ENCODE measurements around the gene SORT1. TPM values are rescaled to one million over a fixed set of nuclear protein-coding genes. Genes with fewer than 3 reads are reported as not detected.
A peak's percentile ranks its signal among the peaks of the same experiment; 100 is the strongest.

SORT1 gene
- total and polyA plus RNA-seq, 4 donors: 47.3 to 310 (median 96.9) TPM

DNA sequence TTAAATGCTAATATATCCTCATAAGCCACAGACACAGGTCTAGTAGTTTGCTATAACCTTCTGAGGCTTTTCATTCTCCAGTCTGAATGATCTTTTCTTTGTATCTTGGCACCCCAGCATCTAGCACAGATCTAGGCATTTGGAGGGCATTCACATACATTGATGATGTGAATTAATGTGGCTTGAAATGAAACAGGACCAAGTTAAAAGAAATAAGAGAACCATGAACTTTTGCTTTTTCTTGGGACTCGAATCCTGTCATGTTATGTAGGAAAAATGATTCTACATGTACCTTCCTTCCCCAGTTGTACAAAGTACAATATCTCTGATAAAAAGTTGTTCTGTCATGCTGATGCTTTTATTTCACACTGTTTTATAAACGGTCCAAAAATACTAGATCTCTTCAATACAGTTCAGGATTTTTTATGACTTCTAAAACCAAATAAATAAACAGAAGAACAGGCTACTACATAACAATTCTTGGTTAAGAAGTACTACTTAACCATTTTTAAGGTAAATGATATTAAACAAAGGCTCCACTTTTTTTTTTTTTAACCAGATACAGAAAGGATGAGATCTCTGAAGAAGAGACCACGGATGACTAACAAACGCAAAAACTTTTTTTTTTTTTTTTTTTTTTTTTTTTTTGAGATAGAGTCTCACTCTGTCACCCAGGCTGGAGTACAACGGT, 3.0 kb downstream of the SORT1 start:
- Histone ChIP-seq H3K27ac (ENCODE audit: low read depth in 1 of 2, low read length in 2 of 2) (peak overlapping the region; percentile 80 to 97), H3K4me3 (ENCODE audit: low read length in 2 of 2) (peak overlapping the region in 1 of 2 donors; percentile 21), H3K9me3 (ENCODE audit: control insufficient read depth, low read length) (no peaks in the 10 kb centered on the region), H3K27me3 (ENCODE audit: control insufficient read depth in 1 of 2, insufficient read depth in 2 of 2, low read length in 1 of 2) (no peaks in the 10 kb centered on the region), H3K36me3 (ENCODE audit: control insufficient read depth in 1 of 2, insufficient read depth in 2 of 2, low read length in 1 of 2) (no peaks in the 10 kb centered on the region), H3K4me1 (ENCODE audit: control insufficient read depth in 1 of 2, insufficient read depth in 2 of 2, low read length in 2 of 2) (peaks cover 3% of the 10 kb centered on the region in 2 donors)
- WGBS, 2 donors: 12 to 13% methylated on average over 5 of the region's 5 CpGs
- intact Hi-C loops (cut with DNase I): loop anchor here (1.0 to 5.0 kb wide), 3 partner anchors 24 to 52 kb away; no protein-coding TSS in a partner anchor
- DNase-seq (no peak), ATAC-seq (ENCODE audit: low FRiP score) (no peak)

DNA sequence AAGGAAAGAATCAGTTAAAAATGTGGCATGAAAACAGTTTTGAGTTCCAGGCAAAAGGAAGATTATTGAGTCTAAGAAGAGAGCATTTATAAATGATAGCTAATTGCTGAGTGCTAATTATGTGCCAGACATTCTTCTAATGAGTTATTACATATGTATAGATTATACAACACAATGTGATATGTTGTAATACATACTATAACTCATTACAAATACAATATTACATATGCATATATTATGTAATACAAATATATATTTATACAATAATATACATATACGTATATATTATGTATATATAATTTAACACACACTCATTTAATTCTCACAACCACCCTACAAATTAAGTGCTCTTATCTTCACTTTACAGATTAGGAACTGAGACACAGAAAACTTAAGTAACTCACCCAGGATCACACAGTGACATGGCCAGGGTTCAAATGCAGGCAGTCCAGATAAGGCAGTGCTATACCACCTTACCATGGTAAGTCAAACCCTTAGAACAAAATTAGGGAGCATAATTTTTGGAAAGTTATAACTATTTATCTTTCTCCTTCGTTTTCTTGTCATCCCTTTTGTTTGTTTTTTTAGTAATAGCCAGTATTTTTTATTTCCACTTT, 4.0 kb downstream of the SORT1 start:
- intact Hi-C loops (cut with DNase I): loop anchor here (5.0 kb wide), 1 partner anchor 36 kb away; no protein-coding TSS in a partner anchor
- H3K4me3 ChIP-seq (ENCODE audit: low read length in 2 of 2): peak overlapping the region in 1 of 2 donors; percentile 46
- ATAC-seq (ENCODE audit: low FRiP score): no peak
- 7 to 11% methylated on average over 2 of the region's 2 CpGs for WGBS, 2 donors
- no peaks in the 10 kb centered on the region for H3K27me3 ChIP-seq (ENCODE audit: control insufficient read depth in 1 of 2, insufficient read depth in 2 of 2, low read length in 1 of 2)
- no peaks in the 10 kb centered on the region for H3K36me3 ChIP-seq (ENCODE audit: control insufficient read depth in 1 of 2, insufficient read depth in 2 of 2, low read length in 1 of 2)
- no peak for DNase-seq
- peak overlapping the region; percentile 96 for H3K27ac ChIP-seq (ENCODE audit: low read depth in 1 of 2, low read length in 2 of 2)
- H3K9me3 ChIP-seq (ENCODE audit: control insufficient read depth, low read length): no peaks in the 10 kb centered on the region
- peaks cover 3 to 10% of the 10 kb centered on the region in 2 donors for H3K4me1 ChIP-seq (ENCODE audit: control insufficient read depth in 1 of 2, insufficient read depth in 2 of 2, low read length in 2 of 2)

DNA sequence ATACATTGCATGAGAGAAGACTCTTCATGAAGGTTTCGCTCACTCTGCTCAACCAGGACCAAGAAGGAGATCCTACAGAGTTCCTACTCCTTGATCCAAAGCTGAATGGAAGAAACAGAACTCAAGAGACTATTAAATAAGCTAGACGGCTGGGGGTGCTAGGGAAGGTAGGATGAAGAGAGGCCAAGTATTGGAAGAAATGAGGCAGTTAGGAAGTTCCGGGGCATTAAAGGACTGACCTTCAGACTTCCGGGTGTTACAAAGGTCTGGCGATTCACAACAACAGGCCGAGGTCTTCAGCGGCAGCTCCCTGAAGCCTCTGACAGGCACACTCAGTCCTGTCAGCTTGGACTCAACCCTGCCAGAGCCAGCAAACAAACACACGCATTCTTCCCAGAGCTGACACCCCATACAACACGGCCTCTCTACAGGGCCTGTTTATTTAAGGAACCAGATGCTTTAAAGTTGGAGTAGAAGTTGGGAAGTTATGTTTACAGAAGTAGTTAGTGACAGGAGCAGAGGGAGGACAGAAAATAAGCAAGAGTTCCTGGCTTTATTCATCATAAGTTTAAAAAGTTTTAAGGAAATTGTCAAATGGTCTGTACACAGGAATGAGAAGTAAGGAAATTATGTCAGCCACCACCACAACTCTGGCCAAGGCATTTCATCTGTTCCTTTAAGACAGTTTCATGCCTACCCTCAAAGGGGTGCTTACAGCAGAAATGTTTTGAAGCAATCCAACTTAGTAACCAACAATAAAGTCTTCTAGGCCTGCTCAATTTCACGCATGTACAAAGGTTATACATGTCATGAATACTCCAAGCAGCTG, 4.7 kb downstream of the SORT1 start:
- ATAC-seq (ENCODE audit: low FRiP score) (peak; percentile 51), DNase-seq (peak in 1 of 2 donors; percentile 63)
- intact Hi-C loops (cut with DNase I): loop anchor here (5.0 kb wide), 1 partner anchor 36 kb away; no protein-coding TSS in a partner anchor
- no peaks in the 10 kb centered on the region for H3K36me3 ChIP-seq (ENCODE audit: control insufficient read depth in 1 of 2, insufficient read depth in 2 of 2, low read length in 1 of 2)
- WGBS, 2 donors: 11 to 15% methylated on average over 10 of the region's 10 CpGs
- no peaks in the 10 kb centered on the region for H3K9me3 ChIP-seq (ENCODE audit: control insufficient read depth, low read length)
- peak overlapping the region; percentile 80 to 96 for H3K27ac ChIP-seq (ENCODE audit: low read depth in 1 of 2, low read length in 2 of 2)
- peaks cover 3 to 15% of the 10 kb centered on the region in 2 donors for H3K4me1 ChIP-seq (ENCODE audit: control insufficient read depth in 1 of 2, insufficient read depth in 2 of 2, low read length in 2 of 2)
- H3K27me3 ChIP-seq (ENCODE audit: control insufficient read depth in 1 of 2, insufficient read depth in 2 of 2, low read length in 1 of 2): no peaks in the 10 kb centered on the region
- peak overlapping the region; percentile 46 to 76 for H3K4me3 ChIP-seq (ENCODE audit: low read length in 2 of 2)

DNA sequence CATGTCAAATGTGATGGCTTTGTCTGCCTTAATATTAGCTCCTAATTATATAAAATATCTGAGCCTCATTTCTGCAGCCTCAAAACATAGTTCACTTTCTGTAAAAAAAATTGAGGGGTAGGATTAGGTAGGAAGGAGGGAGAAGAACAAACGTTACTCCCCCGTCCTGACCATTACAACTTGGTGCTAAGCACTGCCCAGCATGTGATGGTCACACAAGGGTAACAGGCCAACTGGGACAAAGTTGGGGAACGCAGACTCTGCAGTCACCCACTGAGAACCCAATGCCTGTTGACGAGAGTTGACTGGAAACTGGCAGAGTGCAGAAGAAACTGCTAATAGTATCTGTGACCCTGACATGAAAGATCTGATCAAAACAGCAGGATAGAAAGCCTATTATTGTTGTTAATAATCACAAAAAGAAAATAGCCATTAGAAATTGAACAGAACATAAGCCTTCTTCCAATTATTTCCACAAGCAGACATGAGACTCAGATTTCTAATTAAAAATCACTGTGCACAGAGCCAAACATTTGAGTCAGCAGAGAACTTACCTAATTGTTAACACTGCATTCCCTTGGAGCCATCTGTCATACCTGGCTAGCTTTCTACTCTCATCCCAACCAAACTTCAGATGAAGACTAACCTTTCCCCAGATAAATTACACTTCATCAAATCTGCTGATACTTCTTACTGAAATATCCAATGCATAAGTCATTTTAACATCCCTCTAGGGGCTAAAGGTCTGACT, 5.5 kb downstream of the SORT1 start:
- H3K36me3 ChIP-seq (ENCODE audit: control insufficient read depth in 1 of 2, insufficient read depth in 2 of 2, low read length in 1 of 2): no peaks in the 10 kb centered on the region
- intact Hi-C loops (cut with DNase I): loop anchor here (5.0 kb wide), 1 partner anchor 35 kb away; no protein-coding TSS in a partner anchor
- ATAC-seq (ENCODE audit: low FRiP score) (peak; percentile 69), DNase-seq (peak in 1 of 2 donors; percentile 53)
- H3K9me3 ChIP-seq (ENCODE audit: control insufficient read depth, low read length): no peaks in the 10 kb centered on the region
- H3K4me1 ChIP-seq (ENCODE audit: control insufficient read depth in 1 of 2, insufficient read depth in 2 of 2, low read length in 2 of 2): peaks cover 3 to 15% of the 10 kb centered on the region in 2 donors
- no peaks in the 10 kb centered on the region for H3K27me3 ChIP-seq (ENCODE audit: control insufficient read depth in 1 of 2, insufficient read depth in 2 of 2, low read length in 1 of 2)
- H3K4me3 ChIP-seq (ENCODE audit: low read length in 2 of 2): peak overlapping the region; percentile 46 to 76
- 4 to 6% methylated on average over 4 of the region's 4 CpGs for WGBS, 2 donors
- H3K27ac ChIP-seq (ENCODE audit: low read depth in 1 of 2, low read length in 2 of 2): peak overlapping the region; percentile 91 to 96

DNA sequence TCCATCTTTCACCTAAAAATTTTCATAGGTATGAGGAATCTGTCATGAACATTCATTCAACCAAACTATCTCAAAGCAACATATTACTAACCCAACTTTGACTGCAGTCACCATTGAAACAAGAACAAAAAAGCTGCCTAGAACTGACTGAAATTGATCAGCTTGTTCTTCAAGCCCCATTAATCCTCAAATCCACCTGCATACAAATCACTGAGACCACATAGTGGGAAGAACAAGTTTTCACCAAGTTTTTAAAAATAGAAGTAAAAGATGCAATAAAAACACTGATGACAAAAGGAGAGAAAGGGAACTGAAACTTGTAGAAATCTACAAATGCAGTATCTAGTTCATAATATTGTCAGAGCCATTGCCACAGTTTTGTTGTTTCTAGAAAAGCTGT, 6.1 kb downstream of the SORT1 start:
- Histone ChIP-seq H3K27me3 (ENCODE audit: control insufficient read depth in 1 of 2, insufficient read depth in 2 of 2, low read length in 1 of 2) (no peaks in the 10 kb centered on the region), H3K4me3 (ENCODE audit: low read length in 2 of 2) (peak overlapping the region; percentile 36 to 76), H3K36me3 (ENCODE audit: control insufficient read depth in 1 of 2, insufficient read depth in 2 of 2, low read length in 1 of 2) (no peaks in the 10 kb centered on the region), H3K27ac (ENCODE audit: low read depth in 1 of 2, low read length in 2 of 2) (peak overlapping the region; percentile 71 to 96), H3K9me3 (ENCODE audit: control insufficient read depth, low read length) (no peaks in the 10 kb centered on the region), H3K4me1 (ENCODE audit: control insufficient read depth in 1 of 2, insufficient read depth in 2 of 2, low read length in 2 of 2) (peaks cover 3 to 15% of the 10 kb centered on the region in 2 donors)
- ATAC-seq (ENCODE audit: low FRiP score): no peak
- intact Hi-C loops (cut with DNase I): loop anchor here (5.0 kb wide), 1 partner anchor 34 kb away; no protein-coding TSS in a partner anchor
- DNase-seq: no peak

DNA sequence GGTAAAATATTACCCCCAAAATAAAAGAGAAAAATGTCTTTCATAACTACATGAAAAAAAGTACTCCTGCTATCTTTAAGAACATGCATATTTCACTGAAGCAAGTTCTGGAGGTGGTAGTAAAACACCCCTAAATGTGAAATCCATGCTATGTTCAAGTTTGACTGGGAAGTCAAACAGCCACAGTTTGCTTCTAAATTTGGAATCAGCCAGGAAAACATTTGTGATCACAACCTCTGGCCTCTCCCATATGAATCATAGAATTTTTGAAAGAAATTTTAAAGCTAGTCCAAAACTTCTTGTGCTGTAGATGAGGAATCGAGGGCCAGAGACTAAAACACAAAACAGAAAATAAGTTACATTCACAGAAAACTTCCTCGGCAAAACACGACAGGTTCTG, 6.6 kb downstream of the SORT1 start:
- ATAC-seq (ENCODE audit: low FRiP score) (peak; percentile 42), DNase-seq (no peak)
- peaks cover 3 to 18% of the 10 kb centered on the region in 2 donors for H3K4me1 ChIP-seq (ENCODE audit: control insufficient read depth in 1 of 2, insufficient read depth in 2 of 2, low read length in 2 of 2)
- H3K9me3 ChIP-seq (ENCODE audit: control insufficient read depth, low read length): no peaks in the 10 kb centered on the region
- H3K36me3 ChIP-seq (ENCODE audit: control insufficient read depth in 1 of 2, insufficient read depth in 2 of 2, low read length in 1 of 2): no peaks in the 10 kb centered on the region
- intact Hi-C loops (cut with DNase I): loop anchor here (5.0 kb wide), 1 partner anchor 34 kb away; no protein-coding TSS in a partner anchor
- H3K27me3 ChIP-seq (ENCODE audit: control insufficient read depth in 1 of 2, insufficient read depth in 2 of 2, low read length in 1 of 2): no peaks in the 10 kb centered on the region
- peak overlapping the region in 1 of 2 donors; percentile 96 for H3K27ac ChIP-seq (ENCODE audit: low read depth in 1 of 2, low read length in 2 of 2)
- 1% methylated on average over 3 of the region's 3 CpGs for WGBS, 2 donors
- H3K4me3 ChIP-seq (ENCODE audit: low read length in 2 of 2): peak overlapping the region; percentile 36 to 76

DNA sequence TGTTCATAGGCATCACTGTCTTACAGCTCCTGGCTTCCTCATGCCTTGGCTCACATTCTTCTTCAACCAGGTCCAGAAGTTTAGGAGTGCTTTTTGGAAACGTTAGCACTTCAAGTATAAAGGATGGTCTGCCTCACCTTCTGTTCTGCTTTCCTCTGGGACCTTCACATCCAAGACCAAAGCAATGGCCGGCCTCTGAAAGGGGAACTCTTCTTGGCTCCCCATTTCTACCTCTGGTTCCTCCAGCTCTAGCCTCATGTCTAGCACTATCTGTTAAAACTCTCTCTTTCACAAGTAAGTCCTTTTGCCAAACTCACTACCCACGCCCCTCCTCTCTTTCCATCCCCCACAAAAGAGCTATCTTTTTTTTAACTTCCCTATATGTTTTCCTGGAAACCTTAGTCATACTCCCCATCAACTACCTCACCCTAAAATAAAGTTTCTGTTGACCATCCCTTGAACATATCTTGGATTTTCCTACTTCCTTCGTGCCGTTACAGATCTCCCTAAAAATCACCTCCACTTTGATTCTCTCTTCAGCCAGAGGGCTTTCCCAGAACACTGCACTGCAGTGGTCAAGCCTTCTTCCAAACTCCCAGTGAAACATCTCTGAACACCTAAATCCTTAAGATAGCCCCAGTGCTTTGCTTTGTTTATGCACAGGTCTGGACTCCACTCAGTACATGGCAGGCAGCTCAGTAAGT, 7.9 kb downstream of the SORT1 start:
- ATAC-seq (ENCODE audit: low FRiP score) (no peak), DNase-seq (no peak)
- intact Hi-C loops (cut with DNase I): loop anchor here (1.0 to 5.0 kb wide), 2 partner anchors 13 to 32 kb away; no protein-coding TSS in a partner anchor
- Histone ChIP-seq H3K27ac (ENCODE audit: low read depth in 1 of 2, low read length in 2 of 2) (peak overlapping the region; percentile 99), H3K4me3 (ENCODE audit: low read length in 2 of 2) (peak overlapping the region; percentile 17 to 48), H3K27me3 (ENCODE audit: control insufficient read depth in 1 of 2, insufficient read depth in 2 of 2, low read length in 1 of 2) (no peaks in the 10 kb centered on the region), H3K36me3 (ENCODE audit: control insufficient read depth in 1 of 2, insufficient read depth in 2 of 2, low read length in 1 of 2) (no peaks in the 10 kb centered on the region), H3K9me3 (ENCODE audit: control insufficient read depth, low read length) (no peaks in the 10 kb centered on the region), H3K4me1 (ENCODE audit: control insufficient read depth in 1 of 2, insufficient read depth in 2 of 2, low read length in 2 of 2) (peaks cover 8 to 20% of the 10 kb centered on the region in 2 donors)
- WGBS, 2 donors: 32 to 40% methylated on average over 5 of the region's 5 CpGs

Data from aorta (tissue), 5 donors.